ENCODE data around the gene ANKH.

DNA sequence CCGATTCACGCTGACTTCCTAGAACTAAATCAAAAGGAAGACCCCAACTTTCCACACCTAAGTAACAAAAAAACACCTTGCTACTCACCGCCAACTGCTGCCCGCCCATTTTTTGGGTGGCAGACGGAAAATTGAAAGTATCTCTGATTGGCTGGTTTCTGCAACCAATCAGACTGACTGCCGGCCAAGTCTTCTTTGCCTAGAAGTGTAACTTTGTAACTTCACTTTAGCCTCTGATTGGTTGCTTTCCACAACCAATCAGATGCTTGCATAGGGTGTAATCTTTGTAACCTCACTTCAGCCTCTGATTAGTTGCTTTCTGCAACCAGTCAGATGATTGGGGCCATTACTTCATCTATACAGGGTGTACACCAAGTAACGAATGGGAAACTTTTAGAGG, 42.6 kb upstream of the ANKH start:
- TF ChIP-seq, protein P1, sequence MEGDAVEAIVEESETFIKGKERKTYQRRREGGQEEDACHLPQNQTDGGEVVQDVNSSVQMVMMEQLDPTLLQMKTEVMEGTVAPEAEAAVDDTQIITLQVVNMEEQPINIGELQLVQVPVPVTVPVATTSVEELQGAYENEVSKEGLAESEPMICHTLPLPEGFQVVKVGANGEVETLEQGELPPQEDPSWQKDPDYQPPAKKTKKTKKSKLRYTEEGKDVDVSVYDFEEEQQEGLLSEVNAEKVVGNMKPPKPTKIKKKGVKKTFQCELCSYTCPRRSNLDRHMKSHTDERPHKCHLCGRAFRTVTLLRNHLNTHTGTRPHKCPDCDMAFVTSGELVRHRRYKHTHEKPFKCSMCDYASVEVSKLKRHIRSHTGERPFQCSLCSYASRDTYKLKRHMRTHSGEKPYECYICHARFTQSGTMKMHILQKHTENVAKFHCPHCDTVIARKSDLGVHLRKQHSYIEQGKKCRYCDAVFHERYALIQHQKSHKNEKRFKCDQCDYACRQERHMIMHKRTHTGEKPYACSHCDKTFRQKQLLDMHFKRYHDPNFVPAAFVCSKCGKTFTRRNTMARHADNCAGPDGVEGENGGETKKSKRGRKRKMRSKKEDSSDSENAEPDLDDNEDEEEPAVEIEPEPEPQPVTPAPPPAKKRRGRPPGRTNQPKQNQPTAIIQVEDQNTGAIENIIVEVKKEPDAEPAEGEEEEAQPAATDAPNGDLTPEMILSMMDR (IDR thresholded peaks at IDR 0.05), result no peak
- no peak for TF ChIP-seq EZH2 (IDR thresholded peaks at IDR 0.05)
- no peak for TF ChIP-seq EZH2phosphoT487 (IDR thresholded peaks at IDR 0.05)

Data from neural progenitor cell (in vitro differentiated cells).